DOHH2 (cell line): ENCODE data around the gene TMEM161A.

Experiments used
- H3F3A ChIP-seq: fragments of 200-600 bp; sonication (generic), shearing (Covaris generic); 2 replicates; pipeline ENCODE4 v1.6.0; 2016; ENCODE audit warnings: antibody characterized with exemption, mild to moderate bottlenecking; ENCODE audit not compliant: control insufficient read depth, insufficient read depth
- H3K27ac ChIP-seq: fragments of 200-600 bp; sonication (generic); 2 replicates; pipeline ENCODE4 v1.5.1; 2014; ENCODE audit warnings: low read depth, mild to moderate bottlenecking, low read length, moderate library complexity
- H3K27me3 ChIP-seq: fragments of 200-600 bp; sonication (generic); 2 replicates; pipeline ENCODE4 v1.6.1; 2014; ENCODE audit warnings: mild to moderate bottlenecking, low read length, mixed read lengths; ENCODE audit not compliant: control insufficient read depth
- H3K36me3 ChIP-seq: fragments of 200-600 bp; sonication (generic); 2 replicates; pipeline ENCODE4 v1.6.1; 2014; ENCODE audit warnings: mild to moderate bottlenecking, low read length, moderate library complexity, mixed read lengths; ENCODE audit not compliant: control insufficient read depth
- H3K4me1 ChIP-seq: fragments of 200-600 bp; sonication (generic); 2 replicates; pipeline ENCODE4 v1.6.1; 2014; ENCODE audit warnings: mild to moderate bottlenecking, low read length, mixed read lengths; ENCODE audit not compliant: control insufficient read depth
- H3K4me2 ChIP-seq: fragments of 200-600 bp; sonication (generic); 2 replicates; pipeline ENCODE4 v1.6.0; 2014; ENCODE audit warnings: mild to moderate bottlenecking, low read length, moderate library complexity
- H3K4me3 ChIP-seq: fragments of 200-600 bp; sonication (generic); 2 replicates; pipeline ENCODE4 v1.5.1; 2014; ENCODE audit warnings: mild to moderate bottlenecking, low read length, mixed read lengths
- H3K79me2 ChIP-seq: fragments of 200-600 bp; sonication (generic); 2 replicates; pipeline ENCODE4 v1.6.1; 2014; ENCODE audit warnings: mild to moderate bottlenecking, low read length, mixed read lengths; ENCODE audit not compliant: control insufficient read depth
- H3K9me2 ChIP-seq: fragments of 200-600 bp; sonication (generic); replicated peaks from 2 replicates; pipeline ENCODE4 v1.6.1; 2014; ENCODE audit warnings: mild to moderate bottlenecking, low read length, mixed read lengths; ENCODE audit not compliant: control insufficient read depth
- H3K9me3 ChIP-seq: fragments of 200-600 bp; sonication (generic); 2 replicates; pipeline ENCODE4 v1.6.1; 2014; ENCODE audit warnings: antibody characterized with exemption, low read length, mixed read lengths; ENCODE audit not compliant: control insufficient read depth, insufficient read depth
- H4K20me1 ChIP-seq: fragments of 200-600 bp; sonication (generic); 2 replicates; pipeline ENCODE4 v1.6.0; 2014; ENCODE audit warnings: low read depth, mild to moderate bottlenecking, antibody characterized with exemption, low read length, moderate library complexity; ENCODE audit not compliant: control insufficient read depth, insufficient read depth
- CTCF ChIP-seq: fragments of 200-600 bp; sonication (generic); IDR thresholded peaks from one replicate; pipeline ENCODE4 v1.5.1; 2014; ENCODE audit warnings: antibody characterized with exemption, mild to moderate bottlenecking, low read depth, low read length; ENCODE audit not compliant: poor library complexity, severe bottlenecking
- EZH2phosphoT487 ChIP-seq: fragments of 200-600 bp; sonication (generic); IDR thresholded peaks from 2 replicates; pipeline ENCODE4 v1.6.1; 2017; ENCODE audit warnings: borderline replicate concordance, mild to moderate bottlenecking, antibody characterized with exemption, low read length, moderate library complexity, mixed read lengths

The TMEM161A gene

GRCh38 chr19:19087676-19088075, 50.6 kb downstream of the TMEM161A start:
- Histone ChIP-seq H3K36me3 (no peaks in the 10 kb centered on the region), H4K20me1 (no peaks in the 10 kb centered on the region), H3K4me2 (no peak overlapping the region), H3K4me1 (no peaks in the 10 kb centered on the region), H3F3A (no peaks in the 10 kb centered on the region), H3K4me3 (no peak overlapping the region), H3K9me3 (no peaks in the 10 kb centered on the region), H3K27me3 (no peaks in the 10 kb centered on the region), H3K9me2 (no peaks in the 10 kb centered on the region), H3K79me2 (no peaks in the 10 kb centered on the region), H3K27ac (no peak overlapping the region)
- no peak for TF ChIP-seq EZH2phosphoT487
- no peak for TF ChIP-seq CTCF

GRCh38 chr19:19083413-19084178, 54.7 kb downstream of the TMEM161A start:
- H3K4me3 ChIP-seq, result no peak overlapping the region
- H3K36me3 ChIP-seq, result no peaks in the 10 kb centered on the region
- H3K27ac ChIP-seq, result no peak overlapping the region
- no peaks in the 10 kb centered on the region for H3K4me1 ChIP-seq
- no peak overlapping the region for H3K4me2 ChIP-seq
- no peaks in the 10 kb centered on the region for H3F3A ChIP-seq
- no peaks in the 10 kb centered on the region for H3K27me3 ChIP-seq
- H3K9me3 ChIP-seq, result no peaks in the 10 kb centered on the region
- no peak for TF ChIP-seq CTCF
- no peak for TF ChIP-seq EZH2phosphoT487
- 0 out of 2 replicates have a peak, but pooled peaks cover 2% of the 10 kb centered on the region for H3K79me2 ChIP-seq
- H4K20me1 ChIP-seq, result no peaks in the 10 kb centered on the region
- no peaks in the 10 kb centered on the region for H3K9me2 ChIP-seq

DNA sequence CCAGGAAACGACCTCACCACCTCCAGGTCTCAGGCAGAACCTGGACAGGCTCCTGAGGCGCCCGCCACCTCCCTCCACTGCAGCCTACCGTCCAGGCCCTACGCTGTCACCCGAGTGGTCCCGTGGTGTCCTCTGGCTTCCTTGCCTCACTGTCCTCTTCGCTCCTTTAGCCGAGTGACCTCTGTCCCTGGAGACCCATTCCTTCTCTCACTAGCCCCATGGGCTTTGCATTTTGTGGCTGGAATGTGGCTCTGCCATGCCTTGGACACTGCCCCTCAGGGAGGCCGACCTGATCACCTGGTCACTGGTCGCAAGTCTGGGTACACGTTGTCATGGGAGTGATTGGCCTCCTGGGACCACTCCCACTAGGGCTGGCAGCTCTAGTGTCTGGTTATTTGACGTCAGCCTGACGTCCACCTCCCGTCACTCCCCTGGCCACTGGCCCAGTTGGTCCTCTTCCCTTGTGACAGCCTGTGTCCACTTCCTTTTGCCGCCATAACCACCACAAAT, 56.6 kb downstream of the TMEM161A start:
- no peak overlapping the region for H3K27ac ChIP-seq
- no peaks in the 10 kb centered on the region for H4K20me1 ChIP-seq
- 0 out of 2 replicates have a peak, but pooled peaks cover 2% of the 10 kb centered on the region for H3K36me3 ChIP-seq
- no peaks in the 10 kb centered on the region for H3K9me2 ChIP-seq
- no peaks in the 10 kb centered on the region for H3K9me3 ChIP-seq
- H3K4me2 ChIP-seq, result no peak overlapping the region
- 0 out of 2 replicates have a peak, but pooled peaks cover 2% of the 10 kb centered on the region for H3K79me2 ChIP-seq
- no peaks in the 10 kb centered on the region for H3K27me3 ChIP-seq
- H3K4me1 ChIP-seq, result no peaks in the 10 kb centered on the region
- TF ChIP-seq CTCF, result no peak
- TF ChIP-seq EZH2phosphoT487, result no peak
- no peaks in the 10 kb centered on the region for H3F3A ChIP-seq
- no peak overlapping the region for H3K4me3 ChIP-seq
